ENCODE results near the gene FKBP2. TPM values are rescaled to one million over a fixed set of nuclear protein-coding genes. Genes with fewer than 3 reads are reported as not detected.

The FKBP2 gene
- total and polyA plus RNA-seq, 2 of the 13 experiments (the other 11 are each of a cell fraction or from before 2014, with no cell fraction given), result 30.1 to 53.3 TPM

DNA sequence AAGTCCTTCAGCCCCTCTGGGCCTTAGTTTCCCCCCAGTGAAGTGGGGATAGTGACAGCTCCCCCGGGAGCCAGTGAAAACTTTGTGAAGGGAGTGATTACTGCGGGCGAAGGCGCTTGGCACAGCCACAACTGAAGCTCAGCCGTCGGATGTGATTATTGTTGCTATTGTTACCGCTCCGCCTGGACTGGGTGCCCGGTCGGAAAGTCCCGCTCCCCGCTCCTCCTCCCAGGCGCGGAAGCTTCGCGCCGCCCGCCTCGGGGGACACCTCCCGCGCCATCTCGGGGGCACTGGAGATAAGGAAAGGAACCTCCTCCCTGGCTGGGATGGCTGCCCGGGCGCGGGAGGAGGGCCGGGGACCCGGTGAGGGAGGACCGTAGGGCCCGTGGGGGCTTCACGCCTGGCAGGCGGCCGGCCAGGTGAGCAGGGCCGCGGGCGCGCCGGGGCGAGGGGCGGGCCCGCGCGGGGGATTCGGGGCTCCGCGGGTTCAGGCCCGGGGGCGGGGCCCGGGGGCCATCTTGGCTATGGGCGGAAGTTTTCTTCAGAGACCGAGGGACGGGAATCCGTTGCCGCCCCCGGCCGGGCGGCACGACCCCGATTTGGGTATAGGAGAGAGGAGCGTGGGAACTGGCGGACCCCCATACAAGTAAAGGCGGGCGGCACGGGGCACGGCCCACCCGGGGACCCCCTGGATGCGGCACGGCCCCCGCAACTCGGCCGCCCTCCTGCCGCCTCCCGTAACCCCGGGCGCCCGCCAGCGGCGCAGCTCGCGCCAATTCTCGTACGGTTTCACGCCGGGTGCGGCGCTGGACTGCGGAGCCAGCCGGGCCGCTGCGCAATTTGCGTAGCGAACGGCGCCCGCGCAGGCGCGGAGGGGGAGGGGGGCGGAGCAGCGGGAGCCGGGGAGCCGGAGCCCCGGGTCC lies 44.3 kb downstream of the FKBP2 start, which contains the start of gene GPR137 (continued):
- TF ChIP-seq, protein P1, sequence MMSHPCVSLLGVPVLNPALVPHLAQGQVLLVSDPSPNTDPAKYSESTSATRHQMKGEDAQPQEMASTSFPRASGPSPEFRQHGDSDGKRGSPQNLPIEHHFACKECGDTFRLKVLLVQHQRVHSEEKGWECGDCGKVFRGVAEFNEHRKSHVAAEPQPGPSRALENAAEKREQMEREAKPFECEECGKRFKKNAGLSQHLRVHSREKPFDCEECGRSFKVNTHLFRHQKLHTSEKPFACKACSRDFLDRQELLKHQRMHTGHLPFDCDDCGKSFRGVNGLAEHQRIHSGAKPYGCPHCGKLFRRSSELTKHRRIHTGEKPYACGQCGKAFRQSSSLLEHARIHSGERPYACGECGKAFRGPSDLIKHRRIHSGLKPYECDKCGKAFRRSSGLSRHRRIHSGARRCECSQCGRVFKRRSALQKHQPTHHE (CRISPR knock-in tag; IDR thresholded peaks at IDR 0.05; ENCODE audit: borderline replicate concordance), result no peak
- no peak for TF ChIP-seq RNF219 (CRISPR knock-in tag; IDR thresholded peaks at IDR 0.05)
- TF ChIP-seq MXI1 (IDR thresholded peaks at IDR 0.05; ENCODE audit: borderline replicate concordance, low read depth, low read length), result no peak; the same call in 2 of the 3 replicates
- TF ChIP-seq REPIN1 (CRISPR knock-in tag; IDR thresholded peaks at IDR 0.05; ENCODE audit: borderline replicate concordance, low read depth), result no peak; the same call in 1 of the 2 replicates
- TF ChIP-seq NFE2L1 (CRISPR knock-in tag; IDR thresholded peaks at IDR 0.05; ENCODE audit: borderline replicate concordance), result no peak
- TF ChIP-seq RARG (CRISPR knock-in tag; IDR thresholded peaks at IDR 0.05; ENCODE audit: low read depth), result no peak
- no peak for TF ChIP-seq SRSF9 (IDR thresholded peaks at IDR 0.05; ENCODE audit: borderline replicate concordance, insufficient read depth, low read depth, low read length, poor library complexity, severe bottlenecking)
- no peak for TF ChIP-seq ZNF354B (CRISPR knock-in tag; IDR thresholded peaks at IDR 0.05)
- TF ChIP-seq ZNF777 (CRISPR knock-in tag; IDR thresholded peaks at IDR 0.05), result no peak; the same call in none of the 2 replicates
- TF ChIP-seq EZH2 (conservative IDR thresholded peaks at IDR 0.05; ENCODE audit: low read depth, low read length), result no peak
- TF ChIP-seq CBX1 (IDR thresholded peaks at IDR 0.05; ENCODE audit: low read depth), result no peak
- TF ChIP-seq, protein P2, sequence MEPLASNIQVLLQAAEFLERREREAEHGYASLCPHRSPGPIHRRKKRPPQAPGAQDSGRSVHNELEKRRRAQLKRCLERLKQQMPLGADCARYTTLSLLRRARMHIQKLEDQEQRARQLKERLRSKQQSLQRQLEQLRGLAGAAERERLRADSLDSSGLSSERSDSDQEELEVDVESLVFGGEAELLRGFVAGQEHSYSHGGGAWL (CRISPR knock-in tag; IDR thresholded peaks at IDR 0.05), result no peak
- no peak for TF ChIP-seq BORCS8-MEF2B (CRISPR knock-in tag; IDR thresholded peaks at IDR 0.05)
- no peak for TF ChIP-seq PTBP1 (IDR thresholded peaks at IDR 0.05; ENCODE audit: low read depth, low read length, poor library complexity, severe bottlenecking)
- TF ChIP-seq SIX4 (CRISPR knock-in tag; IDR thresholded peaks at IDR 0.05), result no peak
- no peak; the same call in 1 of the 2 replicates for TF ChIP-seq ZNF350 (CRISPR knock-in tag; IDR thresholded peaks at IDR 0.05; ENCODE audit: borderline replicate concordance, low read depth)
- no peak for TF ChIP-seq HHEX (CRISPR knock-in tag; IDR thresholded peaks at IDR 0.05)
- peak; percentile 32; the same call in 1 of the 2 replicates for TF ChIP-seq ZNF430 (CRISPR knock-in tag; IDR thresholded peaks at IDR 0.05)
- TF ChIP-seq, protein P3, sequence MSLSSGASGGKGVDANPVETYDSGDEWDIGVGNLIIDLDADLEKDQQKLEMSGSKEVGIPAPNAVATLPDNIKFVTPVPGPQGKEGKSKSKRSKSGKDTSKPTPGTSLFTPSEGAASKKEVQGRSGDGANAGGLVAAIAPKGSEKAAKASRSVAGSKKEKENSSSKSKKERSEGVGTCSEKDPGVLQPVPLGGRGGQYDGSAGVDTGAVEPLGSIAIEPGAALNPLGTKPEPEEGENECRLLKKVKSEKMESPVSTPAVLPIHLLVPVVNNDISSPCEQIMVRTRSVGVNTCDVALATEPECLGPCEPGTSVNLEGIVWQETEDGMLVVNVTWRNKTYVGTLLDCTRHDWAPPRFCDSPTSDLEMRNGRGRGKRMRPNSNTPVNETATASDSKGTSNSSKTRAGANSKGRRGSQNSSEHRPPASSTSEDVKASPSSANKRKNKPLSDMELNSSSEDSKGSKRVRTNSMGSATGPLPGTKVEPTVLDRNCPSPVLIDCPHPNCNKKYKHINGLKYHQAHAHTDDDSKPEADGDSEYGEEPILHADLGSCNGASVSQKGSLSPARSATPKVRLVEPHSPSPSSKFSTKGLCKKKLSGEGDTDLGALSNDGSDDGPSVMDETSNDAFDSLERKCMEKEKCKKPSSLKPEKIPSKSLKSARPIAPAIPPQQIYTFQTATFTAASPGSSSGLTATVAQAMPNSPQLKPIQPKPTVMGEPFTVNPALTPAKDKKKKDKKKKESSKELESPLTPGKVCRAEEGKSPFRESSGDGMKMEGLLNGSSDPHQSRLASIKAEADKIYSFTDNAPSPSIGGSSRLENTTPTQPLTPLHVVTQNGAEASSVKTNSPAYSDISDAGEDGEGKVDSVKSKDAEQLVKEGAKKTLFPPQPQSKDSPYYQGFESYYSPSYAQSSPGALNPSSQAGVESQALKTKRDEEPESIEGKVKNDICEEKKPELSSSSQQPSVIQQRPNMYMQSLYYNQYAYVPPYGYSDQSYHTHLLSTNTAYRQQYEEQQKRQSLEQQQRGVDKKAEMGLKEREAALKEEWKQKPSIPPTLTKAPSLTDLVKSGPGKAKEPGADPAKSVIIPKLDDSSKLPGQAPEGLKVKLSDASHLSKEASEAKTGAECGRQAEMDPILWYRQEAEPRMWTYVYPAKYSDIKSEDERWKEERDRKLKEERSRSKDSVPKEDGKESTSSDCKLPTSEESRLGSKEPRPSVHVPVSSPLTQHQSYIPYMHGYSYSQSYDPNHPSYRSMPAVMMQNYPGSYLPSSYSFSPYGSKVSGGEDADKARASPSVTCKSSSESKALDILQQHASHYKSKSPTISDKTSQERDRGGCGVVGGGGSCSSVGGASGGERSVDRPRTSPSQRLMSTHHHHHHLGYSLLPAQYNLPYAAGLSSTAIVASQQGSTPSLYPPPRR (CRISPR knock-in tag; IDR thresholded peaks at IDR 0.05; ENCODE audit: borderline replicate concordance), result no peak
- TF ChIP-seq ZSCAN21 (CRISPR knock-in tag; IDR thresholded peaks at IDR 0.05; ENCODE audit: borderline replicate concordance), result 0 out of 2 replicates have a peak, but pooled peaks have one; percentile 14

Data from HepG2 (cell line).